Measurements from ENCODE around the gene FCHO1. TPM values are rescaled to one million over a fixed set of nuclear protein-coding genes. Genes with fewer than 3 reads are reported as not detected.

Gene FCHO1
- total and polyA plus RNA-seq, 2 donors (not counting 1 experiment from before 2014, with no cell fraction given), result 85.7 to 149 TPM

DNA sequence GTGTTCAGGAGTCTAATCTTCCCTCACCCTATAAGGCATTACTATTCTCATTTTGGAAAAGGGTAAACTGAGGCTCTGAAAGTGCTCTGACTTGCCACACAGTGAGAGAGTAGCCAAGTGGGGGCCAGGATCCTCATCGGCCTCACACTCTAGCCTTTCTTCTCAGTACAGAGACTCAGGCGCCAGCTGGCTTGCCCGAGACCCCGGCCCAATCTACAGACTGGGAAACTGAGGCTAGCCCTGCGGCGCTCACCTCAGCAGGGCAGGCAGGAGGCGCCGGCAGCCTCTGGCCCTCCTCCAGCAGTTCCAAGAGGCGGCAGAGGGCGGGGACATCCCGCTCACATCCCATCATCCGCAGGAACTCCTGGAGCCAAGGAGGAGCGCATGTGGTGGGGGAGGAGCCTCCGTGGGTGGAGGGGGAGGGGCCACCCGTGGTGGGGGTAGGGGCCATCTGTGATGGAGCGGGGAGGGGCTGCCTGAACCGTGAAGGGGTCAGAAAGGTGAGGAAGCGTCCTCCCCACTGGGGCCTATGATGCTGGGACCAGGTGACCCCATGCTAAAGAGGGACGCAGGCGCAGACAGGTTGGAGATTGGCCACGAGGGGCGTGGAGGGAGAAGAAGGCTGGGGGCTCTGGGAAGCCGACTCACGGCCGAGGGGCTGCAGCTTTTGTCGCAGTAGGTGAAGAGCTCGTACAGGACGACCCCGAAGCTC is 78.7 kb downstream of the FCHO1 start:
- Histone ChIP-seq H3K9ac (ENCODE audit: low read length) (no peak overlapping the region), H3K9me3 (ENCODE audit: control extremely low read depth in 1 of 3, control insufficient read depth in 2 of 3, insufficient read depth in 1 of 3, low read length in 2 of 3) (peaks cover 0 to 7% (median 0%) of the 10 kb centered on the region in 3 donors), H3K36me3 (replicated peaks in 1 of 2; ENCODE audit: control extremely low read depth in 1 of 2, control insufficient read depth in 1 of 2, extremely low read depth in 1 of 2, insufficient read depth in 2 of 2, low read length in 1 of 2) (peaks cover 1 to 61% of the 10 kb centered on the region in 2 experiments), H3K79me2 (ENCODE audit: control insufficient read depth, insufficient read depth, low read length) (peaks cover 2% of the 10 kb centered on the region), H3K27me3 (replicated peaks in 1 of 4; ENCODE audit: control extremely low read depth in 1 of 4, control insufficient read depth in 3 of 4, insufficient read depth in 4 of 4, low read length in 3 of 4) (no peaks in the 10 kb centered on the region), H3K4me3 (ENCODE audit: control extremely low read depth in 1 of 5, extremely low read depth in 1 of 5, insufficient read depth in 1 of 5, low read depth in 2 of 5, low read length in 4 of 5) (no peak overlapping the region), H2AFZ (ENCODE audit: insufficient read depth, low read depth, low read length, poor library complexity, severe bottlenecking) (no peak overlapping the region), H3K4me2 (replicated peaks; ENCODE audit: low read depth, low read length, poor library complexity, severe bottlenecking) (no peak overlapping the region), H4K20me1 (ENCODE audit: control insufficient read depth, insufficient read depth, low read length, poor library complexity, severe bottlenecking) (peaks cover 28% of the 10 kb centered on the region), H3K4me1 (ENCODE audit: control insufficient read depth in 2 of 2, insufficient read depth in 2 of 2, low read length in 2 of 2) (no peaks in the 10 kb centered on the region), H3K27ac (ENCODE audit: low read length in 2 of 2) (no peak overlapping the region)
- WGBS (ENCODE audit: insufficient coverage), result 95% methylated on average over 25 of the region's 29 CpGs
- Mint-ChIP-seq H3K9me3 (ENCODE audit: insufficient read depth) (no peaks in the 10 kb centered on the region), H3K27ac (no peak overlapping the region), H3K4me1 (no peaks in the 10 kb centered on the region), H3K4me3 (no peak overlapping the region), H3K27me3 (no peaks in the 10 kb centered on the region)
- DNase-seq, result no peak
- ChIA-PET POLR2A (interaction anchor here (1.0 to 1.2 kb wide), 2 partner anchors 18 to 20 kb away, joined by 4 to 11 read pairs; partner anchors contain the start of gene JAK3), CTCF (interaction anchor here (1.2 kb wide), 1 partner anchor 127 kb away, joined by 3 read pairs; no protein-coding TSS in a partner anchor)
- no peak for TF ChIP-seq EZH2 (IDR thresholded peaks at IDR 0.05; ENCODE audit: borderline replicate concordance, insufficient read depth, low read depth, low read length, poor library complexity, severe bottlenecking)
- TF ChIP-seq, protein P1, sequence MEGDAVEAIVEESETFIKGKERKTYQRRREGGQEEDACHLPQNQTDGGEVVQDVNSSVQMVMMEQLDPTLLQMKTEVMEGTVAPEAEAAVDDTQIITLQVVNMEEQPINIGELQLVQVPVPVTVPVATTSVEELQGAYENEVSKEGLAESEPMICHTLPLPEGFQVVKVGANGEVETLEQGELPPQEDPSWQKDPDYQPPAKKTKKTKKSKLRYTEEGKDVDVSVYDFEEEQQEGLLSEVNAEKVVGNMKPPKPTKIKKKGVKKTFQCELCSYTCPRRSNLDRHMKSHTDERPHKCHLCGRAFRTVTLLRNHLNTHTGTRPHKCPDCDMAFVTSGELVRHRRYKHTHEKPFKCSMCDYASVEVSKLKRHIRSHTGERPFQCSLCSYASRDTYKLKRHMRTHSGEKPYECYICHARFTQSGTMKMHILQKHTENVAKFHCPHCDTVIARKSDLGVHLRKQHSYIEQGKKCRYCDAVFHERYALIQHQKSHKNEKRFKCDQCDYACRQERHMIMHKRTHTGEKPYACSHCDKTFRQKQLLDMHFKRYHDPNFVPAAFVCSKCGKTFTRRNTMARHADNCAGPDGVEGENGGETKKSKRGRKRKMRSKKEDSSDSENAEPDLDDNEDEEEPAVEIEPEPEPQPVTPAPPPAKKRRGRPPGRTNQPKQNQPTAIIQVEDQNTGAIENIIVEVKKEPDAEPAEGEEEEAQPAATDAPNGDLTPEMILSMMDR (IDR thresholded peaks at IDR 0.05), result no peak
- no peak for ATAC-seq (ENCODE audit: low read depth)
- intact Hi-C loops (cut with micrococcal nuclease), result no loop called here

All from B cell (primary cell).